Activated CD4-positive, alpha-beta memory T cell treated with anti-CD3 and anti-CD28 coated beads, Interleukin-2, amount 10 ng/mL, durations not matched to agents 7 days and 5 days (primary cell): ENCODE measurements around the gene EXOC4. TPM values are rescaled to one million over a fixed set of nuclear protein-coding genes. Genes with fewer than 3 reads are reported as not detected.

Source experiments
- CTCF ChIA-PET: fragments of 350-600 bp; sonication (Branson Sonifier 250); formaldehyde crosslinking; loops from one replicate; lab custom pipeline; 2021; ENCODE audit warnings: antibody characterized with exemption, inconsistent platforms; lab: Charles Lee
- POLR2A ChIA-PET: fragments of 350-600 bp; sonication (Branson Sonifier 250); formaldehyde crosslinking; loops from one replicate; lab custom pipeline; 2021; ENCODE audit warnings: antibody characterized with exemption; lab: Charles Lee
- DNase-seq: peaks from one replicate; pipeline ENCODE4 v3.0.0-alpha.2; 2020
- H3K27ac Mint-ChIP-seq: one replicate; pipeline ENCODE4 v1.8.0; 2021; ENCODE audit warnings: mild to moderate bottlenecking, mixed read lengths
- H3K27me3 Mint-ChIP-seq: one replicate; pipeline ENCODE4 v1.8.0; 2021; ENCODE audit warnings: mixed read lengths
- H3K36me3 Mint-ChIP-seq: one replicate; pipeline ENCODE4 v1.8.0; 2021; ENCODE audit warnings: low read depth, mixed read lengths
- H3K4me1 Mint-ChIP-seq: one replicate; pipeline ENCODE4 v1.8.0; 2021; ENCODE audit warnings: mixed read lengths
- H3K4me3 Mint-ChIP-seq: one replicate; pipeline ENCODE4 v1.8.0; 2021; ENCODE audit warnings: mild to moderate bottlenecking, mixed read lengths
- H3K9me3 Mint-ChIP-seq: one replicate; pipeline ENCODE4 v1.8.0; 2021; ENCODE audit warnings: mixed read lengths
- total RNA-seq, 2 experiments: library from RNA; stranded (reverse); gene quantifications; one replicate each; pipeline ENCODE4 v1.2.3, GENCODE V29; 2021

EXOC4 gene
- total RNA-seq, 2 experiments from 2014 or later: 70.1 to 71.1 TPM

- Mint-ChIP-seq H3K27me3 (no peaks in the 10 kb centered on the region), H3K4me1 (peaks cover 6% of the 10 kb centered on the region), H3K27ac (no peak overlapping the region), H3K9me3 (no peaks in the 10 kb centered on the region), H3K36me3 (no peaks in the 10 kb centered on the region), H3K4me3 (no peak overlapping the region)
- CTCF ChIA-PET: no interaction called here
- POLR2A ChIA-PET: no interaction called here
- no peak for DNase-seq
Observed at GRCh38 chr7:133709036-133709880, 456.4 kb downstream of the EXOC4 start.

DNA sequence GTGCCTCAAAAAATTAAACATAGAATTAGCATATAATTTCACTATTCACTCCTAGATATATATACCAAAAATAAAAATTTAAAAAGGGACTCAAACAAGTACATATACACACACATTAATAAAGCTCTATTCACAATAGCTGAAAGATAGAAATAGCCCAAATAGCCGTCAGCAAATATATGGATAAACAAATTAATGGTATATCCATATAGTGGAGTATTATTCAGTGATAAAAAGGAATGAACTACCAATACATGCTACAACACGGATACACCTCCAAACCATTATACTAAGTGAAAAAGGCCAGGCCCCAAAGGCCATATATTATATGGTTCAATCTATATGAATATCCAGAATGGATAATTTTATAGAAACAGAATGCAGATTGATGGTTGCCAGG lies 459.7 kb downstream of the EXOC4 start:
- Mint-ChIP-seq H3K27ac (no peak overlapping the region), H3K27me3 (no peaks in the 10 kb centered on the region), H3K4me1 (peaks cover 3% of the 10 kb centered on the region), H3K36me3 (no peaks in the 10 kb centered on the region), H3K9me3 (no peaks in the 10 kb centered on the region), H3K4me3 (no peak overlapping the region)
- CTCF ChIA-PET: no interaction called here
- POLR2A ChIA-PET: no interaction called here
- no peak for DNase-seq

DNA sequence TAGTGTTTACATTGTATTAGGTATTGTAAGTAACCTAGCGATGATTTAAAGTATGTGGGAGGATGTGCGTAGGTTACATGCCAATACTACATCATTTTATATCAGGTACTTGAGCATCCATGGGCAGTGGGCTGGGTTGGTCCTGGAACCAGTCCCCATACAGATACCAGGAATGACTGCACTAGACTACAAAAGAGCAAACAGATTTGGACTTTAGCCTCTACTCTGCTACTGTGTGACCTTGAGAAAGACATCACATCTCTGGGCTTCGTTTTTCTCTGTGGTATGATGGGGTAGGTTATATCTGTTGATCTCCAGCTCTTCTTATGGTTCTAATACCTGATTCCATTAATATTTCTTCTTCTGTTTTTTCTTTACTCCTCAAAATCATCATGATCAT lies 461.8 kb downstream of the EXOC4 start:
- CTCF ChIA-PET: no interaction called here
- peaks cover 2% of the 10 kb centered on the region for H3K9me3 Mint-ChIP-seq
- no peak overlapping the region for H3K4me3 Mint-ChIP-seq
- no peaks in the 10 kb centered on the region for H3K27me3 Mint-ChIP-seq
- H3K36me3 Mint-ChIP-seq: peaks cover 2% of the 10 kb centered on the region
- POLR2A ChIA-PET: no interaction called here
- H3K27ac Mint-ChIP-seq: no peak overlapping the region
- H3K4me1 Mint-ChIP-seq: no peaks in the 10 kb centered on the region
- no peak for DNase-seq

GRCh38 chr7:133718131-133718530 lies 465.3 kb downstream of the EXOC4 start:
- H3K9me3 Mint-ChIP-seq: peaks cover 2% of the 10 kb centered on the region
- H3K4me3 Mint-ChIP-seq: no peak overlapping the region
- H3K36me3 Mint-ChIP-seq: peaks cover 2% of the 10 kb centered on the region
- CTCF ChIA-PET: no interaction called here
- H3K27ac Mint-ChIP-seq: no peak overlapping the region
- no peak for DNase-seq
- POLR2A ChIA-PET: no interaction called here
- no peaks in the 10 kb centered on the region for H3K4me1 Mint-ChIP-seq
- no peaks in the 10 kb centered on the region for H3K27me3 Mint-ChIP-seq

GRCh38 chr7:133723044-133723443 lies 470.2 kb downstream of the EXOC4 start:
- H3K4me1 Mint-ChIP-seq: no peaks in the 10 kb centered on the region
- H3K4me3 Mint-ChIP-seq: no peak overlapping the region
- H3K27me3 Mint-ChIP-seq: no peaks in the 10 kb centered on the region
- DNase-seq: no peak
- no peak overlapping the region for H3K27ac Mint-ChIP-seq
- CTCF ChIA-PET: no interaction called here
- POLR2A ChIA-PET: no interaction called here
- H3K9me3 Mint-ChIP-seq: peaks cover 2% of the 10 kb centered on the region
- peaks cover 2% of the 10 kb centered on the region for H3K36me3 Mint-ChIP-seq

DNA sequence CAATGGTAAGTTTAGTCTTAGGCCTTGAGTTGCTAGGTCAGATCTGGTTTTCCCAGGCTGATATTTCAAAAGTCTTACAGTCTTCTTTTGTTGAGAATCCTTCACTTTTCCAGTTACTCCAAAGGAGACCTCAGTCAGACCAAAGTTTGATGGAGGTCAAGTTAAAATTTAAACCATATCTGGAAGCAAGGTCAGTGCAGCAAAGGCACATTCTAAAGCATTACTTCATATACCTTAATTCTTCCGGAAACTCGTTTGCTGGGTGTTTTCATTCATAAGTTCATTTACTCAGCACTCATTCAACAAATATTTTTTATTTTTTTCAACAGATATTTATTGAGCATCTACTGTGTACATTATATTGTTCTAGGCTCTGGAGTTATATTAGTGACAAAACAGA lies 471.3 kb downstream of the EXOC4 start:
- no peak for DNase-seq
- H3K9me3 Mint-ChIP-seq: peaks cover under 1% of the 10 kb centered on the region
- no peak overlapping the region for H3K27ac Mint-ChIP-seq
- CTCF ChIA-PET: no interaction called here
- no peaks in the 10 kb centered on the region for H3K4me1 Mint-ChIP-seq
- no peak overlapping the region for H3K4me3 Mint-ChIP-seq
- POLR2A ChIA-PET: no interaction called here
- no peaks in the 10 kb centered on the region for H3K27me3 Mint-ChIP-seq
- H3K36me3 Mint-ChIP-seq: peaks cover under 1% of the 10 kb centered on the region

DNA sequence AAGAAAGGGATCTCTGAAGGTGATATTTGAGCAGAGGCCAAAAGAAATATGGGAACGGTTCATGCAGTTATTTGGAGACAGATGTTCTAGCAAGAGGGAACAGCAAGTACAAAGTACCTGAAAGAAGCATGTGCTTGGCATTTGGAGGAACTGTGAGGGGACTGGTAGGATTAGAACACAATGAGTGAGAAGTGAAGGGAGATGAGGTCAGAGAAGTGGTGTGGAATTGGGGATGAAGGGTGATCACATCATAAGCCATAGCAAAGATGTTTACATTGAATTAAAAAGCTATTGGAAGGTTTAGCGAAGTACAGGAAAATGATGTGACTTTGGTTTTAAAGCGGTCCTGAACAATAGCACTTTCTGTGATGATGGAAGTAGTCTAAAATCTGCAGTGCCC lies 471.8 kb downstream of the EXOC4 start:
- Mint-ChIP-seq H3K27me3 (no peaks in the 10 kb centered on the region), H3K36me3 (no peaks in the 10 kb centered on the region), H3K4me1 (no peaks in the 10 kb centered on the region), H3K9me3 (no peaks in the 10 kb centered on the region), H3K4me3 (no peak overlapping the region), H3K27ac (no peak overlapping the region)
- no peak for DNase-seq
- ChIA-PET CTCF (no interaction called here), POLR2A (no interaction called here)

DNA sequence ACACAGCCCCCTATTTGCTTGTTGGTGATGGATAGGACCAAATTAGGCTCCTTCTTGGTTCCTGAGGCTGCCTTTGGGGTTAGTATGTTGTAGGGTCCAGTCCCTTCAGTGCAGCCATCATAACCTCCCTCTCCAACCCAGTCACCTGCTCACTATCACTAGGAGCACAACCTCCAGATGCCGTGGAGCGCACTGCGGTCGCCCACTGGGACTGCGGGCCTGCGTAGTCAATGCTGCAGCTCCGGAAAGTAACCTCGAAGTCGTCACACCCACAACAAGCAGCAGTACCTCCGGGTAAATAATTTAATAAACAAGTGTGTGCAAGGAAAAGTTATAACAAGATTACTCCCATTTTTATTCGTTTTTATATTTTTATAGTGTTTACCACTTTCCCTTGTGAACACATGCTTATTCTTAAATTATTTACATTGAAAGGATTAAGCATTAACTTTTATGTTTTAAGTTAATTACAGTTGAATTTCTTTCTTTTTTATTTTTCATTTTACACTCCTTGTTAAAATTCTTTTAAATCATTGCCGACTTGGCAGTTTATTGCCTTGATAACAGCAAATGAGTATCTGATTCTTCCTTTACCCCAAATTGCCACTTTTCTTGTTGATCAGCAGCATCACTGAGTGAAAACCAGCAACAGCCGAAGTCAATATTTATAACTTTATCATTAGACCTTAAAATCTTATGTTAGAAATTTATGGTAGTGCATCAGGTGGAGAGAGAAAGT lies 474.8 kb downstream of the EXOC4 start:
- Mint-ChIP-seq H3K9me3 (no peaks in the 10 kb centered on the region), H3K27ac (no peak overlapping the region), H3K27me3 (no peaks in the 10 kb centered on the region), H3K4me1 (no peaks in the 10 kb centered on the region), H3K4me3 (no peak overlapping the region), H3K36me3 (no peaks in the 10 kb centered on the region)
- ChIA-PET CTCF (no interaction called here), POLR2A (no interaction called here)
- no peak for DNase-seq

DNA sequence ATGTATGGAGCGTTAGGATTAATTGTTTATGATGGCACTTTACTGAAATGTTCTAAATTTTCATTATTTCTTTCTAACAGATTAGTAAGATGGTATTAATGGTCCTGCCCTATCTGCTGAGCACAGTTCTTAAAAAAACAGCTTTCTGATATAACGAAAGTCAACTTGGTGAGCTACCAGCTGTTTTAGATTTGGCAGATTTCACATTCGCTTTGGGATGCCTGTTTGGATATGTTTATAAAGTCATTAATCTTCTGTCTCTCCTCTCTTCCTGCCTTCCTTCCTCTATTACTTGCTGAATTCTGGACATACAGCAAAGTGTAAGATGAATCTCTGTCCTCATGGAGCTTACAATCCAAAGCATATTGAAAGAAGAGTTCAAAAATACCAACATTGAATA lies 477.5 kb downstream of the EXOC4 start:
- Mint-ChIP-seq H3K9me3 (no peaks in the 10 kb centered on the region), H3K4me1 (no peaks in the 10 kb centered on the region), H3K4me3 (no peak overlapping the region), H3K36me3 (no peaks in the 10 kb centered on the region), H3K27ac (no peak overlapping the region), H3K27me3 (no peaks in the 10 kb centered on the region)
- DNase-seq: no peak
- ChIA-PET POLR2A (no interaction called here), CTCF (no interaction called here)

DNA sequence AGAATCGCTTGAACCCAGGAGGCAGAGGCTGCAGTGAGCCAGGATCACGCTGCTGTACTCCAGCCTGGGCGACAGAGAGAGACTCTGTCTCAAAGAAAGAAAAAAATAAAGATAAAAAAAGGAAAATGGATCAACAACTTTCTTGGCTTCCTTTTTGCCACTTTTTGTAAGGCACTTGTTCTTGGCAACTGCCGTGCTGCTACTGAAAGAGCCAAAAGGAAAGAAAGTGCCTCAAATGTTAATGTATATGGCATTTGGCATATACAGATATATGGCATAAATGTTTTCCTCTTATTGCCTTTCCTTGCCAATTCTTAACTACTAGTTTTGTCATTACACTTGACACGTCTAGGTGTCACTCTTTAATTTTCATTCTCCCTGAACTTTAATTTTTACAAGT lies 480.5 kb downstream of the EXOC4 start:
- no peaks in the 10 kb centered on the region for H3K27me3 Mint-ChIP-seq
- no peaks in the 10 kb centered on the region for H3K36me3 Mint-ChIP-seq
- H3K4me1 Mint-ChIP-seq: no peaks in the 10 kb centered on the region
- H3K9me3 Mint-ChIP-seq: no peaks in the 10 kb centered on the region
- POLR2A ChIA-PET: no interaction called here
- no peak overlapping the region for H3K4me3 Mint-ChIP-seq
- no peak overlapping the region for H3K27ac Mint-ChIP-seq
- DNase-seq: no peak
- CTCF ChIA-PET: no interaction called here

- no peaks in the 10 kb centered on the region for H3K36me3 Mint-ChIP-seq
- no peak overlapping the region for H3K4me3 Mint-ChIP-seq
- H3K27me3 Mint-ChIP-seq: no peaks in the 10 kb centered on the region
- ChIA-PET POLR2A (no interaction called here), CTCF (no interaction called here)
- DNase-seq: no peak
- H3K9me3 Mint-ChIP-seq: no peaks in the 10 kb centered on the region
- H3K4me1 Mint-ChIP-seq: no peaks in the 10 kb centered on the region
- H3K27ac Mint-ChIP-seq: no peak overlapping the region
Observed at GRCh38 chr7:133735222-133735621, 482.3 kb downstream of the EXOC4 start.

DNA sequence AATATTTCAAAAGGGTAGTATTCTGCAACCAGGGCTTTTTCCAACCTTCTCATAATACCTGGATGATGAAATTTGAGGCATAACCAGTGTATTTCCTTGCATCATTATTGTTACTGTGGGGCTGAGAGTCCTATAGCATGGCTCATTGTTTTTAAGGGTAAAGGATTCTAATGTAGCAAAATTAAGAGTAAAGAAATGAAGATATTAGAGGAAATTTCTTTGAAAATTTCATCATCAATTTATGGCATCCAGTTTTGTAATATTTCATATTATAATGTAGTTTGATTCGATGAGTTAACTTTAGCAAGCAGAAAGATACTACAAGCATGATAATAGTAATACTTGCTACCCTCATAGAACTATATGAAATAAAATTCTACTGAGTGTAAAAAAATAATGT lies 486.9 kb downstream of the EXOC4 start:
- Mint-ChIP-seq H3K27ac (no peak overlapping the region), H3K27me3 (no peaks in the 10 kb centered on the region), H3K9me3 (no peaks in the 10 kb centered on the region), H3K36me3 (no peaks in the 10 kb centered on the region), H3K4me3 (no peak overlapping the region), H3K4me1 (no peaks in the 10 kb centered on the region)
- ChIA-PET CTCF (no interaction called here), POLR2A (no interaction called here)
- no peak for DNase-seq

GRCh38 chr7:133741078-133741477 lies 488.2 kb downstream of the EXOC4 start:
- H3K27ac Mint-ChIP-seq: no peak overlapping the region
- CTCF ChIA-PET: no interaction called here
- DNase-seq: no peak
- no peaks in the 10 kb centered on the region for H3K9me3 Mint-ChIP-seq
- POLR2A ChIA-PET: no interaction called here
- no peaks in the 10 kb centered on the region for H3K27me3 Mint-ChIP-seq
- no peaks in the 10 kb centered on the region for H3K36me3 Mint-ChIP-seq
- H3K4me3 Mint-ChIP-seq: no peak overlapping the region
- H3K4me1 Mint-ChIP-seq: no peaks in the 10 kb centered on the region

DNA sequence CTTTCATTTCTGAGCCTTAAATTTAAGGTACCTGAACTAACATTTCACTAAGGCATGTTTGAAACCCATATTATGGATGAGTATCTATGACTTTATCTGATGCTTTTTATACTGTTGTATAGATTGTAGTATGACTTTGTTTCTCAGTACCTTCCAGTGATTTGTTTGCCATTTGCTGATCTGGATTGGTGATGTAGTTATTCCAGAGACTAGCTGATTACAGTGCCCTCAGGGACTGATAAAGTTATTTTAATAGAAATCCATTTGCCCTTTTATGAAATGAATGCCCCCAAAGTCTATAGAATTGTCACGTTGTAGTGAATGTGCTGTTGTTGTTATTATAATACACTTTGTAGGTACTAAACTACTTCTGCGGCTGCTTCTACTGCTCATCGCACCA lies 488.8 kb downstream of the EXOC4 start:
- CTCF ChIA-PET: no interaction called here
- Mint-ChIP-seq H3K27ac (no peak overlapping the region), H3K4me3 (no peak overlapping the region), H3K9me3 (no peaks in the 10 kb centered on the region), H3K36me3 (no peaks in the 10 kb centered on the region), H3K27me3 (no peaks in the 10 kb centered on the region), H3K4me1 (no peaks in the 10 kb centered on the region)
- POLR2A ChIA-PET: no interaction called here
- no peak for DNase-seq
